ENCODE measurements around the gene MEN1. TPM values are rescaled to one million over a fixed set of nuclear protein-coding genes. Genes with fewer than 3 reads are reported as not detected.

Gene MEN1
- total RNA-seq, 2 donors from 2014 or later, result 44.5 to 48.7 TPM

DNA sequence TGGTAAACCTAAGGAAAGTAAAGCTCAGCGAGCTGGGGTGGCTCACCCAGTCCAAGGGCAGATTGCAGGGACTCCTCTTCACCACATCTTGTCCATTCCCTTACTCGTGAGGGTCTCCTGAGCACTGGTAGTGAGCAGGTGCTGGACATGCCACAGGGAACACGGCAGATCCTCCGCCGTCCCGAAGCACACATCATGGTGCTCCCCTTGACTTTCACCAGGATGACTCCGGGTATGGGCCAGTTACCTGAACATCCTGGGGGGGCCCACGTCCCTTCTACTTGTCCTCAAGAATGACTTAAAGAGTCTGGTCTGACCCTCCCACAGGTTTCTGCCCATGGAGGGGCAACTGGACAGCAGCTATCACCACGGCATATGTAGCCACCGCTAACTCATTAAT is 24.0 kb downstream of the MEN1 start:
- TF ChIP-seq, protein P1, sequence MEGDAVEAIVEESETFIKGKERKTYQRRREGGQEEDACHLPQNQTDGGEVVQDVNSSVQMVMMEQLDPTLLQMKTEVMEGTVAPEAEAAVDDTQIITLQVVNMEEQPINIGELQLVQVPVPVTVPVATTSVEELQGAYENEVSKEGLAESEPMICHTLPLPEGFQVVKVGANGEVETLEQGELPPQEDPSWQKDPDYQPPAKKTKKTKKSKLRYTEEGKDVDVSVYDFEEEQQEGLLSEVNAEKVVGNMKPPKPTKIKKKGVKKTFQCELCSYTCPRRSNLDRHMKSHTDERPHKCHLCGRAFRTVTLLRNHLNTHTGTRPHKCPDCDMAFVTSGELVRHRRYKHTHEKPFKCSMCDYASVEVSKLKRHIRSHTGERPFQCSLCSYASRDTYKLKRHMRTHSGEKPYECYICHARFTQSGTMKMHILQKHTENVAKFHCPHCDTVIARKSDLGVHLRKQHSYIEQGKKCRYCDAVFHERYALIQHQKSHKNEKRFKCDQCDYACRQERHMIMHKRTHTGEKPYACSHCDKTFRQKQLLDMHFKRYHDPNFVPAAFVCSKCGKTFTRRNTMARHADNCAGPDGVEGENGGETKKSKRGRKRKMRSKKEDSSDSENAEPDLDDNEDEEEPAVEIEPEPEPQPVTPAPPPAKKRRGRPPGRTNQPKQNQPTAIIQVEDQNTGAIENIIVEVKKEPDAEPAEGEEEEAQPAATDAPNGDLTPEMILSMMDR (conservative IDR thresholded peaks at IDR 0.05), result no peak
- Mint-ChIP-seq H3K27me3 (ENCODE audit: insufficient read depth) (no peaks in the 10 kb centered on the region), H3K4me3 (no peak overlapping the region), H3K4me1 (no peaks in the 10 kb centered on the region), H3K9me3 (no peaks in the 10 kb centered on the region), H3K36me3 (ENCODE audit: low read depth) (peaks cover 6% of the 10 kb centered on the region), H3K27ac (no peak overlapping the region)
- H3K36me3 ChIP-seq (ENCODE audit: control insufficient read depth, insufficient read depth, low read length), result no peaks in the 10 kb centered on the region
- no peaks in the 10 kb centered on the region for H3K27me3 ChIP-seq (ENCODE audit: control insufficient read depth, insufficient read depth, low read length, poor library complexity, severe bottlenecking)
- 91 to 99% methylated on average over 8 to 10 of the region's 10 CpGs for WGBS, 2 experiments (ENCODE audit: insufficient coverage in 1 of 2, insufficient read length in 1 of 2)
- H3K9ac ChIP-seq (ENCODE audit: extremely low read depth, low read length, poor library complexity, severe bottlenecking), result no peak overlapping the region
- no peak overlapping the region for H3K27ac ChIP-seq (ENCODE audit: low read depth, low read length)
- H3K4me1 ChIP-seq (ENCODE audit: control insufficient read depth, insufficient read depth, low read length), result no peaks in the 10 kb centered on the region
- DNase-seq, result no peak
- no peaks in the 10 kb centered on the region for H3K9me3 ChIP-seq (ENCODE audit: control insufficient read depth, low read length)
- H3K4me3 ChIP-seq (ENCODE audit: low read length), result no peak overlapping the region

DNA sequence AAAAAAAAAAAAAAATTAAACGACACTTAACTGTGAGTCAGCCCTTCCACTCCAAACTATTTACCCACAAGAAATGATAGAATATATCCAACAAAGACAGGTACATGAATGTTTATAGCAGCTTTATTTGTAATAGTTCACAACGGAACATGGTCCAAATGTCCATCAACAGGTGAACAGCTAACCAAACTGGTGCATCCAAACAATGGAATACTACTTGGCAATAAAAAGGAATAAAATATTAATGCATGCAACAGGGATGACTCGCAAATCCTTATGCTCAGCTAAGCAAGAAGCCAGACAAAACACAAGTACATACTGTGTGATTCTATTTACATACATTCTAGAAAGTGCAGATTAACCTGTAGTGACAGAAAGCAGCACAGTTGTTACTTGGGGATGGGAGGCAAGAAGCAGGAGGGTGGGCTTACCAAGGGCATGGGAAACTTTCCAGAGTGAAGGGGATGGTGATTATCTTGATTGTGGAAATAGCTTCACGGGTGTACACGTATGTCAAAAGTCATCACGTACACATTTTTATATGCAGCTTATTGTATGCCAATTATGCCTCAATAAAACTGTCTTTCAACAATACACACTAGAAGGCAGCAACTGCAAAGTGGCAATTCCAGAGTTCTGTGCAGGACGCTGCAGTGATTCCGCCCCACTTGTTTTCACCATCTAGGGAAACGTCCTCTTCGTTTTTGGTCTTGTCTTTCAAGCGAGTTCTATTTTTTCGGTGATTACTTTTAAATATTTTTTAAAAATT is 25.4 kb downstream of the MEN1 start:
- H3K4me3 ChIP-seq (ENCODE audit: low read length), result no peak overlapping the region
- Mint-ChIP-seq H3K36me3 (ENCODE audit: low read depth) (peaks cover under 1% of the 10 kb centered on the region), H3K4me1 (no peaks in the 10 kb centered on the region), H3K27ac (no peak overlapping the region), H3K9me3 (no peaks in the 10 kb centered on the region), H3K27me3 (ENCODE audit: insufficient read depth) (no peaks in the 10 kb centered on the region), H3K4me3 (no peak overlapping the region)
- TF ChIP-seq, protein P1 (conservative IDR thresholded peaks at IDR 0.05), result no peak
- H3K9ac ChIP-seq (ENCODE audit: extremely low read depth, low read length, poor library complexity, severe bottlenecking), result no peak overlapping the region
- H3K9me3 ChIP-seq (ENCODE audit: control insufficient read depth, low read length), result no peaks in the 10 kb centered on the region
- H3K27ac ChIP-seq (ENCODE audit: low read depth, low read length), result no peak overlapping the region
- 97 to 98% methylated on average over 4 to 10 of the region's 12 CpGs for WGBS, 2 experiments (ENCODE audit: insufficient coverage in 1 of 2, insufficient read length in 1 of 2)
- no peaks in the 10 kb centered on the region for H3K27me3 ChIP-seq (ENCODE audit: control insufficient read depth, insufficient read depth, low read length, poor library complexity, severe bottlenecking)
- no peak for DNase-seq
- no peaks in the 10 kb centered on the region for H3K4me1 ChIP-seq (ENCODE audit: control insufficient read depth, insufficient read depth, low read length)
- no peaks in the 10 kb centered on the region for H3K36me3 ChIP-seq (ENCODE audit: control insufficient read depth, insufficient read depth, low read length)

DNA sequence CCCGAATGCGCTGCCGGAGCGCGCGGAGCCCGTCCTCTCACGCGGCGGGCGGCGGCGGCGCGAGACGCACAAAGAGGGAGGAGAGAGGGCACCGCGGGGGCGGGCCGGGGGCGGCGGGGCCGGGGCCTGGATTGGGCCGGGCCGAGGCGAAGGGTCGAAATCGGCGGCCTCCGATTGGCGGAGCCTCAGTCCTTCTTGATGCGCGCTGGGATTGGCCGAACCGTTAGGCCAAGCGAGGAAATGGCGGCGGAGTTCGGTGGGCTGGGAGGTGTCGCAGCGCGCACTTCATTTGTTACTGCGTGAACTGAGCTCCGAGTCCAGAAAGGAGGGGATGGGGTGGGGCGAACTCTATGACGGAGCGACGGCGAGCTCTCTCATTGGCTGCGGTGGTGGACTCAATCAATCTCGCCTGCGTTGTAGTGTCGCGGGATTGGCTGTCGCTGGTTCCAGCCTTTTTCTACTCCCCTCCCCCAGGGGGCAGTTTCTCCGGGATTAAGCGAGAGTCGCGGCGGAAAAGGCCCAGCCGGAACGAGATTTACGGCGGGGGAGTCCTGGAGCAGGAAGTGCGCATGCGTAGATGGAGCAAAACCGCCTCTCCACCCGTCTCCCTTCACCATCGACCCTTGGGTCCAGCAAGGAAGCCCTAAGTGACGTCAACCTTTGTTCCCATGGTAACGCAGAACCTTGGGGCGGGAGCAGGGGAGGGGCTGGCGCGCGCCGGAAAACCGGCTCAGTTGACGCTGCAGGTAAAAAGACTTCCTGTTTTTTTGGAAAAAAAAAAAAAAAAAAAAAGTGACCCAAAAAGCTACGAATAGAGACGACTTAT is 31.7 kb downstream of the MEN1 start, which contains the start of gene SF1:
SF1 (minus strand) TSS at position 70 of the 826 bp plus-strand sequence. CDS start 150 bp downstream, outside the sequence.
- Mint-ChIP-seq H3K9me3 (no peaks in the 10 kb centered on the region), H3K4me1 (peaks cover 17% of the 10 kb centered on the region), H3K4me3 (peak within 1 kb of the TSS; percentile 79), H3K27me3 (ENCODE audit: insufficient read depth) (no peaks in the 10 kb centered on the region), H3K36me3 (ENCODE audit: low read depth) (peaks cover 36% of the 10 kb centered on the region), H3K27ac (peak within 1 kb of the TSS; percentile 96)
- no peaks in the 10 kb centered on the region for H3K9me3 ChIP-seq (ENCODE audit: control insufficient read depth, low read length)
- 0% methylated on average over 40 to 78 of the region's 80 CpGs for WGBS, 2 experiments (ENCODE audit: insufficient coverage in 1 of 2, insufficient read length in 1 of 2)
- peaks cover 5% of the 10 kb centered on the region for H3K4me1 ChIP-seq (ENCODE audit: control insufficient read depth, insufficient read depth, low read length)
- DNase-seq, result peak; percentile 100
- peak within 1 kb of the TSS; percentile 98 for H3K27ac ChIP-seq (ENCODE audit: low read depth, low read length)
- TF ChIP-seq, protein P1 (conservative IDR thresholded peaks at IDR 0.05), result peak; percentile 20
- H3K27me3 ChIP-seq (ENCODE audit: control insufficient read depth, insufficient read depth, low read length, poor library complexity, severe bottlenecking), result no peaks in the 10 kb centered on the region
- H3K9ac ChIP-seq (ENCODE audit: extremely low read depth, low read length, poor library complexity, severe bottlenecking), result peak within 1 kb of the TSS; percentile 72
- H3K36me3 ChIP-seq (ENCODE audit: control insufficient read depth, insufficient read depth, low read length), result peaks cover 38% of the 10 kb centered on the region
- H3K4me3 ChIP-seq (ENCODE audit: low read length), result peak within 1 kb of the TSS; percentile 86

Measured in endodermal cell (in vitro differentiated cells).